ENCODE measurements around the gene TNS1. TPM values are rescaled to one million over a fixed set of nuclear protein-coding genes. Genes with fewer than 3 reads are reported as not detected.
A peak's percentile ranks its signal among the peaks of the same experiment; 100 is the strongest.

The TNS1 gene
- total RNA-seq, 2 donors from 2014 or later, result 20.6 to 164 TPM

- Histone ChIP-seq H3K27me3 (no peaks in the 10 kb centered on the region), H3K4me3 (peak overlapping the region; percentile 3), H3K4me1 (no peaks in the 10 kb centered on the region), H3K9ac (ENCODE audit: low read depth in 2 of 2, low read length in 2 of 2) (peak overlapping the region in 1 of 2 donors; percentile 24), H3K27ac (no peak overlapping the region), H3K36me3 (no peaks in the 10 kb centered on the region), H3K9me3 (no peaks in the 10 kb centered on the region)
- intact Hi-C loops (cut with DNase I), result no loop called here
- no peak for TF ChIP-seq CTCF (IDR thresholded peaks at IDR 0.05)
- DNase-seq, result no peak
These were observed 1.2 kb downstream of the TNS1 start for GRCh38 chr2:218001629-218002028.

- no peaks in the 10 kb centered on the region for H3K36me3 ChIP-seq
- no peak for DNase-seq
- no peaks in the 10 kb centered on the region for H3K27me3 ChIP-seq
- H3K4me1 ChIP-seq, result no peaks in the 10 kb centered on the region
- no peak overlapping the region for H3K9ac ChIP-seq (ENCODE audit: low read depth in 2 of 2, low read length in 2 of 2)
- intact Hi-C loops (cut with DNase I), result no loop called here
- no peak overlapping the region for H3K27ac ChIP-seq
- H3K9me3 ChIP-seq, result no peaks in the 10 kb centered on the region
- no peak for TF ChIP-seq CTCF (IDR thresholded peaks at IDR 0.05)
- no peak overlapping the region for H3K4me3 ChIP-seq
These were observed 2.7 kb downstream of the TNS1 start for GRCh38 chr2:218000136-218000535.

GRCh38 chr2:217999595-217999959 lies 3.2 kb downstream of the TNS1 start:
- Histone ChIP-seq H3K9me3 (no peaks in the 10 kb centered on the region), H3K36me3 (no peaks in the 10 kb centered on the region), H3K27me3 (no peaks in the 10 kb centered on the region), H3K4me1 (no peaks in the 10 kb centered on the region), H3K9ac (ENCODE audit: low read depth in 2 of 2, low read length in 2 of 2) (no peak overlapping the region), H3K4me3 (no peak overlapping the region), H3K27ac (no peak overlapping the region)
- TF ChIP-seq CTCF (IDR thresholded peaks at IDR 0.05), result no peak
- intact Hi-C loops (cut with DNase I), result no loop called here
- no peak for DNase-seq

- Histone ChIP-seq H3K27me3 (no peaks in the 10 kb centered on the region), H3K27ac (no peak overlapping the region), H3K36me3 (no peaks in the 10 kb centered on the region), H3K4me3 (no peak overlapping the region), H3K9ac (ENCODE audit: low read depth in 2 of 2, low read length in 2 of 2) (no peak overlapping the region), H3K4me1 (no peaks in the 10 kb centered on the region), H3K9me3 (no peaks in the 10 kb centered on the region)
- TF ChIP-seq CTCF (IDR thresholded peaks at IDR 0.05), result no peak
- intact Hi-C loops (cut with DNase I), result no loop called here
- DNase-seq, result no peak
These were observed 3.7 kb downstream of the TNS1 start for GRCh38 chr2:217998926-217999594.

GRCh38 chr2:217997510-217997909 lies 5.3 kb downstream of the TNS1 start:
- TF ChIP-seq CTCF (IDR thresholded peaks at IDR 0.05), result no peak
- Histone ChIP-seq H3K27ac (no peak overlapping the region), H3K27me3 (no peaks in the 10 kb centered on the region), H3K4me3 (no peak overlapping the region), H3K4me1 (no peaks in the 10 kb centered on the region), H3K36me3 (no peaks in the 10 kb centered on the region), H3K9ac (ENCODE audit: low read depth in 2 of 2, low read length in 2 of 2) (no peak overlapping the region), H3K9me3 (no peaks in the 10 kb centered on the region)
- DNase-seq, result no peak
- intact Hi-C loops (cut with DNase I), result no loop called here

Data from colonic mucosa (tissue), 4 donors.